GM19452 (cell line): Measurements from ENCODE around the gene GNAI3.

Source experiments
- ATAC-seq: cut with Tn5 transposase; IDR thresholded peaks from one replicate; pipeline ENCODE4 v1.9.1; 2021; ENCODE audit not compliant: unreplicated experiment

Gene GNAI3

DNA sequence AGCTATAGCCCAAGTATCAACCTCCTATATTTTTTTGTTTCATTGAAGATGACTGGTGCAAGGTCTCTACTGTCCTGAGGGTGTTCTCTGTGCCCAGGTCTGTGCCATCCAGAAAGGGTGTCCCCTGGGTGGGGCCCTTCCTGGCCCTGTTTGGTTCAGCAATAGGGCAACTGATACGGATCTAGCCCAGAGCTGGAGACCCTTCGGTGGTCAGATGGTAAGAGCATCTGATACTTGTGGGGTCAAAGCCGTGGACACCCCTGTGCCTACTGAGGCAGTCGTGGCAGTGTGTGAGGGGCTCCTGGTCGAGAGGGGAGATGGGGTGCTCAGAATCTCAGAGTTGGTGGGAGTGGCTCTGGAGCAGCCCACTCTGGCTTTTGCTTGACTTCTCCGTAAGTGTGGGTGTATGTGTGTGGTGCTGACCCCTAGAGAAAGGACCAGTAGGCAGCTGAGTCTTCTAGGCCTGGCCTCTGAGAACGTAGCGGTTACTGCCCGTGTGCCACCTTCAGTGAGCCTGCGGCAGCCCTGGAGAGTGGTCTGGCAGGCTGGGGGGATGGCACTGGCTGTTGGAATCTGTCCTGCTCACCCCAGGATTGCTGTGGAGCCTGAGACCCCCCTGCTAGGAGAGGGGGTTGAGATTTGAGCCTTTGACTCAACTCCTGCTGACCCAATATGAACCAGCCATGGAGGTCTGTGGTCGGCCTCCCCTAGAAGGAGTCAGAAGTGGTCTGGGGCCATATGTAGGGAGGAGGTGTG is 73.9 kb downstream of the GNAI3 start:
- ATAC-seq = no peak

DNA sequence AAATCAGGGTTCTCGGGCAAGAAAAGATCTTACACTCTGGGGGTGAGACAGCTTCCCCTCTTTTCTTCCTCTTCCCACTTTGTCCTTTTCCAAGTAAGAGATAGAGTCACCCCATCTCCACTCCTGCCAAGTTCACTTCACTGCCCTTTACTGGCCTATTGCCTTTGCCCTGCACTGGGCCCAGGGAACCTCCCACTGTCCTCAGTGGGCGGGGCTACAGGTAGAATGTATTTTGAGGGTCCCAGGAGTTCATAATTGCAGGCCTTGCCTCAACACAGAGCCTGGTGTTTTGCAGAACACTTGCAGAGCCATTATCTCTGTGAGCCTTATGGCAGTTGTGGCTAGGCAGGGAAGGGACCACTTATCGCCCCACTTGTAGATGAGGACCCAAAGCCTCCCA is 74.5 kb downstream of the GNAI3 start:
- ATAC-seq = no peak

DNA sequence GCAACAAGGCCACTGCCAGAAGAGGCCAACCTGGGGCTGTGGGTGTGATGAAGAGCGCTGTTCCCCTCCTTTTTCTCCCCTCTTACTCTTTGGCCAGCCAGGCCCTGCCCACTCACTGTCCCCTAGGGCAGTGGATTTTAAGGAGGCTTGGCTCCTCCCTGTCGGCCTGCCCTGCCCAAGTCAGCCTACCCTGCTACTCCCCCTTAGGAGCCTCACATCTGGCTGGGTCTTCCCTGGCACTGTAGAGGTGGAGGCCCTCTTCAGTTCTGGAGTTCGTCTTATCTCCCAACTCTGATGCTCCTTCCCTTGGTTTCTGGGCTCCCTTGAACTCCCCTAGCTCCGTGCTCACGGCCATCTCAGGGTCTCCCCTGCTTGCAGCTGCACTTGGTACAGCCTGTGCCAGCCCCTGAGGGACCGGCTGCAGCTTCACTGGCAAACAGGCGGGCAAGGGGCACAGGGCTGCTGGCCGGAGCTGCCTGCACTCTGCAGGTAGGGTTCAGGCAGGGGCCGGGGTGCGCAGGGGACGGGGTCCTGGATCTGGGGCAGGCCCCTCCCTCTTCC is 75.3 kb downstream of the GNAI3 start:
- no peak for ATAC-seq

DNA sequence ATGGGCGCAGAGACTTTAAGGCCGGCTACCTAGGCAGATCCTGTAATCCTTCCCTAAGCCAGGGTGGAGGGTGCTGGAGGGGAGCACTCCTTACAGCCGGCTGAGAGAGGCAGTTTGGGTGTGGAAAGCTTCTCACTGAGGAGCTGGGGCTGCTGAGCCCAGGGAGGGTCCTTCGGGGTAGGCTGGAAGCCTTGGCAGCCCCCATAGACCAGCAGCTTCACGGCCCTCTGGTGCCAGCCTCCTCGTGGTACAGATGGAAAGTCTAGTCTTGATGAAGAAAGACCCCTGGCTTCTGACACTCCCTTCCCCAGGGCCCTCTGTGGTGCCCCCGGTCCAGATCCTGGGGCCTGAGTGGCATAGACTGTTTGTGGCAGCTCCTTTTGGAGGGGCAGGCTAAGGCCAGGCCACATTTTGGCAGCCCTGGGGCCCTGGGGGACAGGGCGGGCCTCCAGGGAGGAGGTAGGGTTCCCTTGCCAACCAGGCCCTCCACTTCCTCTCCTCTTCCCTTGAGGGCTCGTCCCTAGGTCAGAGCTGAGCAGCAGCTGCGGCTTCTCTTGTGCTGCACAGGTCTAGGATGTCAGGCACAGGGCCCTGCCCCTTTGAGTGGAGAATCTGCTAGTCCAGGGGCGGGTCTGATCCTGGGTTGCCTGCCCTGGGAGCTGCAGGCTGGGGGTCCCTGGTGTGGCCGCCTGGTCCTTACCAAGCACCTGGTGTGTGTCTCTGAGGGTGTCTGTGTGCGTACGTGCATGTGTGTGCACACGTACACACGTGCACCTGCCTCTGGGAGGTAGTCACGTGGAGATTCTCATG is 76.0 kb downstream of the GNAI3 start:
- ATAC-seq = no peak

DNA sequence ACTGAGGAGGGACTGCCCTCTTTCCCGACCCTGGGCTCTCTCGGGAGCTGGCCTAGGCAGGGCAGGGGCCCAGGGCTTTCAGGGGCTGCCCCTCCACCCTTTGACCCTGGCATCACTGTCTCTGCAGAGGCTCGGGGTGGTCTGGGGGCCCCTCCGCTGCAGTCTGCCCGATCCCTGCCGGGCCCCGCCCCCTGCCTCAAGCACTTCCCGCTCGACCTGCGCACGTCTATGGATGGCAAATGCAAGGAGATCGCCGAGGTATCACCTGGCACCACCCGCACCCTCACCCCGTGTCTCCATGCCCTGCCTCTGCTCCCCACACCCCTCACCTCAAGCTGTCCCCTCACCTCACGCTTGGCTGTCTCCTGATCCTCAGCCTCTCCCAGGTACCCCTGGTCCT is 76.8 kb downstream of the GNAI3 start:
- no peak for ATAC-seq

DNA sequence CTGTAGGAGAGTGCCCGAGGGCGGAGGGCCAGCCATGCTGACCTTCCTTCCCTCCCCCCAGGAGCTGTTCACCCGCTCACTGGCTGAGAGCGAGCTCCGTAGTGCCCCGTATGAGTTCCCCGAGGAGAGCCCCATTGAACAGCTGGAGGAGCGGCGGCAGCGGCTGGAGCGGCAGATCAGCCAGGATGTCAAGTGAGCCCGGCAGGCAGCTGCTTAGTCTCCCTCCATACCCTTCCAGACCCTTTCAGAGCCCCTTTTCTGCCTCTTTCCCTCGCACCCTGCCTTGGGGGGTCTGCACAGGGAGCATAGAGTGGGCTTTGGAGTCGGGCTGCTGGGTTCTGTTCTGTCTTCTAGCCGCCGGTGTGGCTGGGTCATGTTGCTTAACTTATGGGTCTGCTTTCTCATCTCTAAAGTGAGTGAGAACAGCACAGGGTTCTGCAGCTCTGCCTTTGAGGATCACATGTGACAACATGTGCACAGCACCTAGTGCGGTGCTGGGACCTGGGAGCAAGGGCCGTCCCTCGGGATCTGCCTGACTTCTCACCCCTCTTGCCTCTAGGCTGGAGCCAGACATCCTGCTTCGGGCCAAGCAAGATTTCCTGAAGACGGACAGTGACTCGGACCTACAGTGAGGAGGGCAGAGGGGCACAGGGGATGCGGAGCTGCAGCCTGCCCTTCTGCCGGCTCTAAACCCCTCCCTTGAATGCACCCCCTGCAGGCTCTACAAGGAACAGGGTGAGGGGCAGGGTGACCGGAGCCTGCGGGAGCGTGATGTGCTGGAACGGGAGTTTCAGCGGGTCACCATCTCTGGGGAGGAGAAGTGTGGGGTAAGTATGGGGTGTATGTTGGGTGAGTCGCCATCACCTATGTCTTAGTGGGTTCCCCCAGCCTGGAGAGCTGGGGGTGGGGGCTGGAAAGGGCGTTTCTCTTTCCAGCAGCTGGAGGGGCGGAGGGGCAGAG is 77.5 kb downstream of the GNAI3 start:
- no peak for ATAC-seq

DNA sequence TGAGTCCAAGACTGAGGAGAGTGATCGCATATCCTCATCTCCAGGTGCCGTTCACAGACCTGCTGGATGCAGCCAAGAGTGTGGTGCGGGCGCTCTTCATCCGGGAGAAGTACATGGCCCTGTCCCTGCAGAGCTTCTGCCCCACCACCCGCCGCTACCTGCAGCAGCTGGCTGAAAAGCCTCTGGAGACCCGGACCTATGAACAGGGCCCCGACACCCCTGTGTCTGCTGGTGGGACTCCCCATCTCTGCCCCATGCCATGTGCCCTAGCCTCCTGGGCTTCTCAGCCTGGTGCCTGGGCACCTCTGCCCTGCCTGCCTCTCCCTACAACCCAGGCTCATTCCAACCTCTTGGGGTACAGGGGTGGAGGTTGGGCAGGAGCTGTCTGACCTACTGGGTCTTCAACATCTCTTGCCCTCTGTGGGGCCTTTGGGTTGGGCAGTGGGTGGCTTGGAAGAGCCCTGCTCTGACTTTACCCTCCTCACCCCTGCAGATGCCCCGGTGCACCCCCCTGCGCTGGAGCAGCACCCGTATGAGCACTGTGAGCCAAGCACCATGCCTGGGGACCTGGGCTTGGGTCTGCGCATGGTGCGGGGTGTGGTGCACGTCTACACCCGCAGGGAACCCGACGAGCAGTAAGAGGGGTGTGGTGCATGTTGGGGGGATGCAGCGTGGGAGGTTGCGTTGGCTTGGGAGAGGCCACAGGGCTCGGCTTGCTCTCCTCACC is 78.4 kb downstream of the GNAI3 start:
- no peak for ATAC-seq

DNA sequence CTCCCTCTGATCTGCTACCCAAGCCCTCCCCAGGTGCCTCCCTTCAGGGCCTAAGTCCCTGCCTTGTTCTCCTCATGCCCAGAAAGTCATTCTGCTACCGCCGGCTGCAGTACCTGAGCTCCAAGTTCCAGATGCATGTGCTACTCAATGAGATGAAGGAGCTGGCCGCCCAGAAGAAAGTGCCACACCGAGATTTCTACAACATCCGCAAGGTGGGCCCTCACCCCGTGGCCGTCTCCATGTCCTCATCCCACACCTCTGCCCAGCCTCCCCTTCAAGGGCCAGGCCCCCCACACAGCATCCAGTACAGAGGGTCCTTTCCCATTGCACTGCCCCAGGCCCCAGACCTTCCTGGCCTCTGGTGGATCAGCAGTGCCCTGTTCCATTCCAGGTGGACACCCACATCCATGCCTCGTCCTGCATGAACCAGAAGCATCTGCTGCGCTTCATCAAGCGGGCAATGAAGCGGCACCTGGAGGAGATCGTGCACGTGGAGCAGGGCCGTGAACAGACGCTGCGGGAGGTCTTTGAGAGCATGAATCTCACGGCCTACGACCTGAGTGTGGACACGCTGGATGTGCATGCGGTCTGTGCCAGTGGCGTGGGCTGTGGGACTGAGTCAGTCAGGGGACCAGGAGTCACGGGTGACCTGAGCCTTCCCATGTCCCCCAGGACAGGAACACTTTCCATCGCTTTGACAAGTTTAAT is 79.4 kb downstream of the GNAI3 start:
- ATAC-seq = no peak

DNA sequence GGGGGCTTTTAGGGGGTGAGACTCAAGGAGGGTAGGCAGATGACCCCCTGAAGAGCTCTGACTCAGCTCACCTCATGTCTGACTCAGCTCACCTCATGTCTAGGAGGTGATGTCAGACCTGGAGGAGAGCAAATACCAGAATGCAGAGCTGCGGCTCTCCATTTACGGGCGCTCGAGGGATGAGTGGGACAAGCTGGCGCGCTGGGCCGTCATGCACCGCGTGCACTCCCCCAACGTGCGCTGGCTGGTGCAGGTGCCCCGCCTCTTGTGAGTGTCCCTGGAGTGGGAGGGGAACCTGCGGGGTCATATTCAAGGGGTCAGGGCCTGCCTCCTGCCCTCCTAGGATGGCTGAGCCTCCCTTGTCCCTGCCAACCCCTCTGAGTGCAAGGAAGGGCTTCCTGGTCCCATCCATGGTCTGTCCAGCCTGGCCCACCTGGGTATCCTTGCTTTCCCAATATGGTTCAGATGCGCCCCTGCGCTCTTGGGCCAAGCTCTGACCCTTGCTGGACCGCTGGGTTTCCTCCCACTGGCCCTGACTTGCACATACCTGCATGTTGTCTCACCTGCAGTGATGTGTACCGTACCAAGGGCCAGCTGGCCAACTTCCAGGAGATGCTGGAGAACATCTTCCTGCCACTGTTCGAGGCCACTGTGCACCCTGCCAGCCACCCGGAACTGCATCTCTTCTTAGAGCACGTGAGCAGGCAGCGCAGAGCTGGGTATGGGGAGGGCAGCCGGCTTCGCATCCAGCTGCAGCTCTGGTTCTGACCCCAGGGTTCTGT is 80.3 kb downstream of the GNAI3 start:
- no peak for ATAC-seq

DNA sequence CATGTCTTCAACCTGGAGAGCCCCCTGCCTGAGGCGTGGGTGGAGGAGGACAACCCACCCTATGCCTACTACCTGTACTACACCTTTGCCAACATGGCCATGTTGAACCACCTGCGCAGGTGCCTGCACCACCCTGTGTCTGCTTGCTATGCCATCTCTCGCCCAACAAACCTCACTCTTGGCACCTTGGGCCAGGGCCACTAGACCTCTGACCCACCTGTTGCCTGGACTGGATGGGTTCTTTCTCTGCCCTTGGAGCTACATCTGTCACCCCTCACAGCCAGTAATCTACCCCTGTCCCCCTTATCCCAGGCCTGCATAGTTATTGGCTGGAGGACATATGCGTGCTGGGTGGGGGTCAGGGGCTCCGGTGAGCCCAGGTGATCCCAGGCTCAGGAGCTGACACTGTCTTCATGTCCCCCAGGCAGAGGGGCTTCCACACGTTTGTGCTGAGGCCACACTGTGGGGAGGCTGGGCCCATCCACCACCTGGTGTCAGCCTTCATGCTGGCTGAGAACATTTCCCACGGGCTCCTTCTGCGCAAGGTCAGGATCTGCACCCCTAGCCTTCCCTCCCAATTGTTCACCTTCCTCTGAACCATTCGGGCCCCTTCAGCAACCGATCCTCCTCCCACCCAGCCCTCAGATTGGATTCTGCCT is 81.1 kb downstream of the GNAI3 start:
- no peak for ATAC-seq

DNA sequence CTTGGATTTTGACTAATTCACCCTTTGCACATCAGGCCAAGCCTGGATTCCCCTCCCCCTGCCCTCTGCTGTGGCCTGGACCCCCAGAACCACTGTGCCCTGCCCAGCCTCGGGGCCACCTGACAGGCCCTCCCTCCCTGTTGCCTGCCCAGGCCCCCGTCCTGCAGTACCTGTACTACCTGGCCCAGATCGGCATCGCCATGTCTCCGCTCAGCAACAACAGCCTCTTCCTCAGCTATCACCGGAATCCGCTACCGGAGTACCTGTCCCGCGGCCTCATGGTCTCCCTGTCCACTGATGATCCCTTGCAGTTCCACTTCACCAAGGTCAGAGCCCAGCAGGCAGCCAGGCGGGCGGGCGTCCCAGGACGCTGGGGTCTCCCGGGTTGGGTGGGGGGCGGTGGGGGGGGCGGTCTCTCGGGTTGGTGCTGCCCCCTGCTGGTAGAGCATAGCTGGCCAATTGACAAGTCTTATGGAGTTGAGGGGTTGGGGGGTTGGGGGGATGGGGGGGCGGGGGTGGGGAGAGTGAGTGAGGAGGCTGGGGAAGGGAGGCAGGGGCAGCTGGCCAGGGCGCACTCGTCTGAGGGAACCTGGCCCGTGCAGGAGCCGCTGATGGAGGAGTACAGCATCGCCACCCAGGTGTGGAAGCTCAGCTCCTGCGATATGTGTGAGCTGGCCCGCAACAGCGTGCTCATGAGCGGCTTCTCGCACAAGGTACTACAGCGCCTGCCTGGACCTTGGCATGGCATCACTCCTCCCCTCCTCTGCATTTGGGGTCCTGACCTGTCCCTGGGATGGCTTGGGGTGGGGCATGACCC is 81.9 kb downstream of the GNAI3 start:
- ATAC-seq = no peak

DNA sequence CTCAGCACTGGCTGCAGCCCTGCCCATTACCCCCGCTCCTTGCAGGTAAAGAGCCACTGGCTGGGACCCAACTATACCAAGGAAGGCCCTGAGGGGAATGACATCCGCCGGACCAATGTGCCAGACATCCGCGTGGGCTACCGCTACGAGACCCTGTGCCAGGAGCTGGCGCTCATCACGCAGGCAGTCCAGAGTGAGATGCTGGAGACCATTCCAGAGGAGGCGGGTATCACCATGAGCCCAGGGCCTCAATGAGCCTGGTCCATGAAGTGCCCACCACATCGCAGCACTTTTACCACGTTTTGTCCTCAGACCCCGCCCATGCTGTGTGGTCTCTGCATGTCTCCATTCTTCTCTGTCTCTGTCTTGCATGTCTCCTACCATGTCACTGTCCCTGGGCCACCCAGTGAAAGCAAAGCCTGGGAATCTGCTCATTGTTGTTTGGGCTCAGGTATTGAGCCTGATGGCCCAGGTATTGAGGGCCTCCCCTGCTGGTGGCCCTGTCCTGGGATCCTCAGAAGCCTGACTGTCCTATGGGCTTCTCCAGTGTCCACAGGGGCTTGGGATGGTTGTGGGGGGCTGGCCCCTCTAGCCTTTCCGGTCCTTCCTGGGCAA is 82.6 kb downstream of the GNAI3 start:
- no peak for ATAC-seq

DNA sequence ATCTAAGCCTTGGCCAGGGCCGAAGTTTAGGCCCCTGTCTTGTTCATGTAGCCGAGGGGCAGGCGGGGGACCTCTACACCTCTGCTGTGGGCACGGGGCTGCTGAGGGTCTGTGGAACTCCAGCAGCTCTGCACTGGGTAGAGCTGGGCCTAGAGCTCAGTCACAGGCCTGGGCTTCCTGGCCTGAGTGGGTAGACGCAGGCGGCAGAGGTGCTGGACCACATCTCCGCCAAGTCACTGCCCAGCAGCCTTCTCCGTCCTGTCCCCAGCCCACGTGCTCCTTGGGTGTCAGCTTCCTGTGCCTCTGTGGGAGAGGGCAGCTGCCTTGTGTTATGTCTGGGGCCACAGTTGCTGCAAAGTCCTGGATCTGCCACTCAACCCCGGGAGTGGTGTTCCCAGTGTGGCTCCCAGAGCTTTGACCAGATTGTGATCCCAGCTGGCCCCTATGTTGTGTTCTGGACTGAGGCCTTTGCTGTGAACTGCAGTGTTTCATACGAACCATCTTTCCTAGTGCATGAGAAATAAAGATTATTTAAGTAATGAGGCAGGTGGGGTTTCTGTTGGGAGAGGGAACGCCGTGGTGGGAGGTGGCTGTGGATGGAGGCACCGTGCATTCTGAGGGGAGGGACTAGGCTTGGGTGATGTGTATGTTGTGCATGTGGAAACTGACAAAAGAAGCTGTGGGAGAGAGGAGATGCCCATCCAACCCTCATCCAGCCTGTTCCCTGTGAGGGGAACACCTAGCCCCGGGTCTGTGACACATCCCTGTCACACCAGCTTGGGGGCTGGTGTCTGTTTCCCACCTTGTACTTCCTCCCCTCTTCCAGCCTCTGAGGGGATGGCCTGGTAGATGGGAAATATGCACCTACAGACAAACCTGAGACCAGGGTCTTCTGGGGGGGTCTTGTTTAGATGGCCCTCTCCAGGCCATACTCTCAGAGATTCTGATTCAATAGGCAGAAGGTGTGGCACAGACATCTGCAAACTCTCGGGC is 83.4 kb downstream of the GNAI3 start:
- ATAC-seq = no peak

DNA sequence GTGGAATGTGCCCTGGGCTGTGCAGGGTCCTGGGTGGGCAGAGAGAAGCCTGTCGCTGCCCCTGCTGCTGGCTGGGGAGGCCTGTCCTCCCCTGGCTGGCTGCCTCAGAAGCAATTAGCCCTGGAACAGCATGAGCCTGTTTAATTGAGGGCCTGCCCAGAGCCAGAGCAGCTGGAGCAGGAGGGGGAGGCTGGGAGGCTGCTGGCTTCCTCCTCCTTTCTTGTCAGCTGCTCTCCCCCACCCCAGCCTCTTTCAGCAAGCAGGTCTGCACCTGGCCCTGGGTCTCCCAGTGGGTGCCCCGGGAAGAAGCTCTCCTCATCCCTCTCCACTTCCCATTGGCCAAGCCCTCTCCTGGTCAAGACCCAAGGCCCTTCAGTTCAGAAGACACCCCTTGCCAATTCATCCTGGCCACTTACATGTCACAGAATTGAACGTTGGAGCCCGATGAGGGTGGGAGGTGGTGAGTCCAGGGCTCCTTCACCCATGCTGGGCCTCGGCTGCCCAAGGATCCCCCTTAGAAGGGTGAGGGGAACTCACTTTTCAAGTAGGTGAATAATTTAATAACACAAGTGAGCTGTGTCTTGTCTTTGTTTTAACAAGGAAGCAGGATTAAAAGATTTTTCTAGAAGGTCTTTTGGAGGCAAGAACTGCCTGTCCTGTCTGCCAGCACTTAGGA is 84.4 kb downstream of the GNAI3 start:
- no peak for ATAC-seq

DNA sequence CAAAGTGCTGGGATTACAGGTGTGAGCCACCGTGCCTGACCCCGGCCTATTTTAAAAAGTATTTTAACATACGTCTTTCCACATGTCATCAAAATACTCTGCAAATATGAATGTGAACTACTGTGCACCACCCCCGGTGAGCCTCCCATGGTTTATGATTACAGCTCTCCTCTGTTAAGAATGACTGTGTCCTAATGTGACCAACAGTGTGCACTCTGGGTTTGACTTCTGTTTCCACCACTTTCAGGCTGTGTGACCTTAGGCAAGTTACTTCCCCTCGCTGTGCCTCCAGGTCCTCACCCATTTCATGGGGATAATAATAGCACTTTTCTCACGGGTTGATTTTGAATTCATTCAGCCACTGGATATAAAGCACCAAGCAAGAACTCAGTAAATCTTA is 85.9 kb downstream of the GNAI3 start:
- ATAC-seq = no peak
